GM12878 (cell line): ENCODE results near the gene DSTYK. TPM values are rescaled to one million over a fixed set of nuclear protein-coding genes. Genes with fewer than 3 reads are reported as not detected.

Source experiments
- ASH2L ChIP-seq: fragments of 300-600, 200-600 bp; sonication (generic); IDR thresholded peaks from 2 replicates; pipeline ENCODE4 v1.6.1; 2017; ENCODE audit warnings: low read depth, mild to moderate bottlenecking, borderline replicate concordance
- BMI1 ChIP-seq: fragments of 450-650 bp; IDR thresholded peaks from 2 replicates; pipeline ENCODE4 v1.6.1; 2016; ENCODE audit warnings: mild to moderate bottlenecking, moderate library complexity, borderline replicate concordance
- CHD4 ChIP-seq: fragments of 200-600 bp; sonication (generic); IDR thresholded peaks from 2 replicates; pipeline ENCODE4 v1.6.1; 2016; ENCODE audit warnings: mild to moderate bottlenecking
- FOS ChIP-seq: IDR thresholded peaks from 3 replicates; pipeline ENCODE4 v1.6.1; 2011; ENCODE audit warnings: borderline replicate concordance; ENCODE audit not compliant: insufficient read length; ENCODE audit errors: extremely low read depth
- HDAC2 ChIP-seq: fragments of 200-600 bp; sonication (generic); IDR thresholded peaks from 2 replicates; pipeline ENCODE4 v1.6.1; 2017
- IKZF2 ChIP-seq, 2 experiments: fragments of 450-650 bp; IDR thresholded peaks; 2 replicates each; pipeline ENCODE4 v1.6.1; 2017; ENCODE audit warnings: mild to moderate bottlenecking in 2 of 2, moderate library complexity in 2 of 2
- MAX ChIP-seq: IDR thresholded peaks from 2 replicates; pipeline ENCODE4 v1.6.1; 2012; ENCODE audit warnings: low read depth, low read length, improper control_type of control experiment
- MEF2A ChIP-seq: IDR thresholded peaks from 2 replicates; pipeline ENCODE4 v1.6.1; 2011; ENCODE audit warnings: low read depth, mild to moderate bottlenecking, low read length, moderate library complexity; ENCODE audit not compliant: insufficient read depth
- MEF2B ChIP-seq: fragments of 450-650 bp; IDR thresholded peaks from 2 replicates; pipeline ENCODE4 v1.6.1; 2018; ENCODE audit warnings: mild to moderate bottlenecking, moderate library complexity; ENCODE audit not compliant: partially characterized antibody, poor library complexity, severe bottlenecking
- NR2C2 ChIP-seq: IDR thresholded peaks from 2 replicates; pipeline ENCODE4 v1.6.1; 2011; ENCODE audit warnings: borderline replicate concordance, low read depth; ENCODE audit not compliant: control insufficient read depth, insufficient read length
- NRF1 ChIP-seq: conservative IDR thresholded peaks from 2 replicates; pipeline ENCODE4 v1.6.1; 2011; ENCODE audit warnings: mild to moderate bottlenecking, low read depth, low read length, improper control_type of control experiment
- PAX5 ChIP-seq: IDR thresholded peaks from 2 replicates; pipeline ENCODE4 v1.6.1; 2011; ENCODE audit warnings: low read depth, low read length, borderline replicate concordance
- POLR2A ChIP-seq: IDR thresholded peaks from 2 replicates; pipeline ENCODE4 v1.6.1; 2011; ENCODE audit warnings: low read depth, mild to moderate bottlenecking, low read length
- RCOR1 ChIP-seq: conservative IDR thresholded peaks from 2 replicates; pipeline ENCODE4 v1.6.1; 2012; ENCODE audit warnings: low read depth, low read length, improper control_type of control experiment
- REST ChIP-seq: IDR thresholded peaks from 2 replicates; pipeline ENCODE4 v1.6.1; 2012; ENCODE audit warnings: mild to moderate bottlenecking, low read depth, low read length
- SMAD5 ChIP-seq: IDR thresholded peaks from 2 replicates; pipeline ENCODE4 v1.6.1; 2016; ENCODE audit warnings: antibody characterized with exemption, low read depth
- SMC3 ChIP-seq: IDR thresholded peaks from 2 replicates; pipeline ENCODE4 v1.6.1; 2011; ENCODE audit warnings: low read length, improper control_type of control experiment, borderline replicate concordance
- STAT3 ChIP-seq: IDR thresholded peaks from 2 replicates; pipeline ENCODE4 v1.6.1; 2011; ENCODE audit warnings: low read depth, low read length, improper control_type of control experiment
- YBX1 ChIP-seq: fragments of 450-650 bp; IDR thresholded peaks from 2 replicates; pipeline ENCODE4 v1.6.1; 2016; ENCODE audit warnings: antibody characterized with exemption
- ZBTB11 ChIP-seq: fragments of 450-650 bp; formaldehyde crosslinking; IDR thresholded peaks from 2 replicates; pipeline ENCODE4 v1.5.0; 2022; ENCODE audit warnings: mild to moderate bottlenecking, missing genetic modification characterization
- ZBTB40 ChIP-seq: fragments of 450-650 bp; IDR thresholded peaks from 2 replicates; pipeline ENCODE4 v1.6.1; 2016; ENCODE audit warnings: mild to moderate bottlenecking, moderate library complexity, borderline replicate concordance
- ZZZ3 ChIP-seq: IDR thresholded peaks from 2 replicates; pipeline ENCODE4 v1.6.1; 2011; ENCODE audit warnings: low read depth; ENCODE audit not compliant: control insufficient read depth, insufficient read length
- polyA plus RNA-seq, 11 experiments: library from polyadenylated mRNA; depleted of rRNA in 4 of 11; unstranded in 6 of 11; stranded (reverse) in 5 of 11; fragments of >200 nt; fragmentation: Nextera tagmentation in 4 of 11; fragmentation: Illumina TruSeq in 1 of 11; extraction: Ambion mirVana in 4 of 11; extraction: Trizol in 1 of 11; gene quantifications; 1 replicate in 1 of 11; 2 replicates in 10 of 11; pipeline versions ENCODE4 v1.2.1 to v1.2.3, GENCODE V29; 2011 to 2016; ENCODE audit warnings: inconsistent platforms in 2 of 11, missing spikeins in 2 of 11, low read depth in 1 of 11
- total RNA-seq, 4 experiments: library from RNA; depleted of rRNA in 3 of 4; stranded (reverse); fragments of >200 nt in 3 of 4; fragmentation: Illumina TruSeq in 1 of 4; extraction: Trizol in 1 of 4; gene quantifications; 2 replicates each; pipeline versions ENCODE4 v1.2.1 to v1.2.3, GENCODE V29; 2013 to 2021

DSTYK gene
- total and polyA plus RNA-seq, 10 of the 15 experiments (the other 5 are each of a cell fraction or from before 2014, with no cell fraction given) = 2.7 to 5.5 (median 3.6) TPM

GRCh38 chr1:205186191-205186590 lies 25.3 kb downstream of the DSTYK start (continued):
- TF ChIP-seq ZBTB11 (CRISPR knock-in tag) (no peak), NRF1 (no peak), NR2C2 (no peak), POLR2A (no peak), SMC3 (no peak), STAT3 (no peak), ASH2L (no peak), RCOR1 (no peak), ZZZ3 (no peak), MAX (no peak), HDAC2 (no peak), PAX5 (no peak), FOS (no peak), CHD4 (no peak), ZBTB40 (no peak), MEF2A (no peak), YBX1 (no peak), SMAD5 (no peak), IKZF2 (IDR thresholded peaks at IDR 0.05) (no peak), REST (no peak), MEF2B (no peak), BMI1 (no peak)
